CD14-positive monocyte (primary cell): ENCODE results near the gene EXPH5. TPM values are rescaled to one million over a fixed set of nuclear protein-coding genes. Genes with fewer than 3 reads are reported as not detected.
A peak's percentile ranks its signal among the peaks of the same experiment; 100 is the strongest.

Source experiments
- DNase-seq, 3 donors: peaks; one replicate each; pipeline ENCODE4 v3.0.0-alpha.2; 2011 to 2022
- H2AFZ ChIP-seq: 2 replicates; pipeline ENCODE4 v1.6.0; 2012; ENCODE audit warnings: mild to moderate bottlenecking, low read depth, low read length, inconsistent platforms; ENCODE audit not compliant: insufficient read depth, poor library complexity, severe bottlenecking
- H3K27ac ChIP-seq, 2 donors: 1 replicate in 1 of 2; 2 replicates in 1 of 2; pipeline ENCODE4 v1.5.1; 2012 to 2013; ENCODE audit warnings: low read length in 2 of 2, control low read depth in 1 of 2, inconsistent platforms in 1 of 2, low read depth in 1 of 2, mild to moderate bottlenecking in 1 of 2
- H3K27me3 ChIP-seq, 2 donors: one replicate each; pipeline versions ENCODE4 v1.6.0 to v1.6.1; 2011 to 2013; ENCODE audit warnings: low read length in 2 of 2; ENCODE audit not compliant: control insufficient read depth in 2 of 2, insufficient read depth in 2 of 2
- H3K36me3 ChIP-seq, 2 donors: replicated peaks in 1 of 2; 1 replicate in 1 of 2; 2 replicates in 1 of 2; pipeline versions ENCODE4 v1.5.1 to v1.6.1; 2012 to 2013; ENCODE audit warnings: low read length in 2 of 2, control low read depth in 1 of 2, inconsistent platforms in 1 of 2, mild to moderate bottlenecking in 1 of 2; ENCODE audit not compliant: insufficient read depth in 2 of 2, control insufficient read depth in 1 of 2
- H3K4me1 ChIP-seq, 2 donors: 1 replicate in 1 of 2; 2 replicates in 1 of 2; pipeline versions ENCODE4 v1.5.1 to v1.6.1; 2012 to 2013; ENCODE audit warnings: low read length in 2 of 2, control low read depth in 1 of 2, inconsistent platforms in 1 of 2, mild to moderate bottlenecking in 1 of 2, moderate library complexity in 1 of 2; ENCODE audit not compliant: insufficient read depth in 2 of 2, control insufficient read depth in 1 of 2
- H3K4me2 ChIP-seq: replicated peaks from 2 replicates; pipeline ENCODE3; 2012; ENCODE audit warnings: low read length, moderate library complexity, mild to moderate bottlenecking; ENCODE audit not compliant: poor library complexity, severe bottlenecking; ENCODE audit errors: extremely low read depth
- H3K4me3 ChIP-seq, 3 experiments: fragments of 200-600 bp in 1 of 3; sonication (generic) in 1 of 3; replicated peaks in 1 of 3; 1 replicate in 2 of 3; 2 replicates in 1 of 3; pipeline ENCODE4 v1.5.1; 2011 to 2013; ENCODE audit warnings: low read length in 3 of 3, mild to moderate bottlenecking in 3 of 3, control low read depth in 2 of 3, low read depth in 2 of 3, inconsistent platforms in 1 of 3, moderate library complexity in 1 of 3
- H3K79me2 ChIP-seq: 2 replicates; pipeline ENCODE4 v1.6.0; 2012; ENCODE audit warnings: mild to moderate bottlenecking, control low read depth, inconsistent platforms, low read length, moderate library complexity; ENCODE audit not compliant: insufficient read depth
- H3K9ac ChIP-seq: 2 replicates; pipeline ENCODE4 v1.6.0; 2017; ENCODE audit warnings: low read length, mild to moderate bottlenecking; ENCODE audit not compliant: insufficient read depth, poor library complexity, severe bottlenecking
- H3K9me3 ChIP-seq, 2 donors: replicated peaks in 1 of 2; 1 replicate in 1 of 2; 2 replicates in 1 of 2; pipeline versions ENCODE4 v1.5.1 to v1.6.1; 2012 to 2013; ENCODE audit warnings: low read length in 2 of 2, control low read depth in 1 of 2; ENCODE audit not compliant: control insufficient read depth in 1 of 2, insufficient read depth in 1 of 2
- H4K20me1 ChIP-seq: 2 replicates; pipeline ENCODE4 v1.6.0; 2012; ENCODE audit warnings: mild to moderate bottlenecking, low read length, control low read depth, moderate library complexity; ENCODE audit not compliant: insufficient read depth
- H3K27ac Mint-ChIP-seq, 7 donors: one replicate each; pipeline ENCODE4 v1.8.0; 2020; ENCODE audit warnings: mild to moderate bottlenecking in 7 of 7, mixed read lengths in 7 of 7, moderate library complexity in 6 of 7, inconsistent platforms in 2 of 7
- H3K27me3 Mint-ChIP-seq, 3 donors: one replicate each; pipeline ENCODE4 v1.8.0; 2021 to 2022; ENCODE audit warnings: low read depth in 3 of 3, mild to moderate bottlenecking in 3 of 3, mixed read lengths in 3 of 3, moderate library complexity in 3 of 3, inconsistent platforms in 1 of 3
- H3K36me3 Mint-ChIP-seq, 2 donors: one replicate each; pipeline ENCODE4 v1.8.0; 2020; ENCODE audit warnings: mixed read lengths in 2 of 2, inconsistent platforms in 1 of 2, mild to moderate bottlenecking in 1 of 2
- H3K4me1 Mint-ChIP-seq: one replicate; pipeline ENCODE4 v1.8.0; 2020; ENCODE audit warnings: mild to moderate bottlenecking, mixed read lengths
- H3K4me3 Mint-ChIP-seq, 2 donors: one replicate each; pipeline ENCODE4 v1.8.0; 2020; ENCODE audit warnings: mild to moderate bottlenecking in 2 of 2, mixed read lengths in 2 of 2, moderate library complexity in 1 of 2
- H3K9me3 Mint-ChIP-seq, 7 donors: one replicate each; pipeline ENCODE4 v1.8.0; 2020 to 2022; ENCODE audit warnings: mixed read lengths in 7 of 7, mild to moderate bottlenecking in 6 of 7, moderate library complexity in 6 of 7, inconsistent platforms in 2 of 7
- WGBS: methylation state at CpG from one replicate; pipeline ENCODE4 v1.1.5; 2013; ENCODE audit warnings: missing lambda C conversion rate; ENCODE audit not compliant: insufficient coverage; 5-methylcytosine and 5-hydroxymethylcytosine counted together
- intact Hi-C, 2 donors: fragments of 100-400 bp; cut with micrococcal nuclease; formaldehyde crosslinking; loops; one replicate each; pipeline versions ENCODE4 v1.15.0 to v1.15.1; 2023
- polyA plus RNA-seq, 3 donors: library from polyadenylated mRNA; depleted of rRNA in 1 of 3; unstranded in 2 of 3; stranded (reverse) in 1 of 3; fragments of 300-500 nt in 2 of 3; fragments of >200 nt in 1 of 3; fragmentation: Illumina TruSeq in 2 of 3; gene quantifications; 1 replicate in 2 of 3; 2 replicates in 1 of 3; pipeline ENCODE4 v1.2.3, GENCODE V29; 2012 to 2021
- TF ChIP-seq, protein P1 (sequence below): fragments of 200-600 bp; IDR thresholded peaks from one replicate; pipeline ENCODE4 v1.8.0; 2022; ENCODE audit warnings: antibody characterized with exemption, mild to moderate bottlenecking

Gene EXPH5
- polyA plus RNA-seq, 3 donors = 0.05 to 0.17 TPM; not detected in 1

DNA sequence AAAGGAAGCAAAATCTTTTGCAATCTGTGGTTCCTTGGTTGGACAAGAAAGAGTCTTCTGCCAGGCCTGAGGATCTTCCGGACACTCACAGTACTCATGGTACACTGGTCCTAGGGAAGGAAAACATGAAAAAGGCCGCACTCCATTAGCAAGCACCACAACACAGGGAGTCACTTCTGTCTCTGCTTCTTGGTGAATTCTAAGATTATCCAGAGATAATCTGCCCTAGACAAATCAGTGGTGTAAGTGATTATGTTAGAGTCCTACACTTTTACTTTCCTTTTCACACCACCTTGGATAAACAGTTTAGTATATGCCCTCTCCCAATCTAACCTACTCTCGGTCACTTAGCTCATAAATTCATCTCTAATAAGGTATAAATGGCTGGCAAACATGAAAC is 107.2 kb downstream of the EXPH5 start:
- H3K9me3 Mint-ChIP-seq = no peaks in the 10 kb centered on the region
- intact Hi-C loops = no loop called here
- H3K36me3 Mint-ChIP-seq = peaks cover 27 to 55% of the 10 kb centered on the region in 2 donors

DNA sequence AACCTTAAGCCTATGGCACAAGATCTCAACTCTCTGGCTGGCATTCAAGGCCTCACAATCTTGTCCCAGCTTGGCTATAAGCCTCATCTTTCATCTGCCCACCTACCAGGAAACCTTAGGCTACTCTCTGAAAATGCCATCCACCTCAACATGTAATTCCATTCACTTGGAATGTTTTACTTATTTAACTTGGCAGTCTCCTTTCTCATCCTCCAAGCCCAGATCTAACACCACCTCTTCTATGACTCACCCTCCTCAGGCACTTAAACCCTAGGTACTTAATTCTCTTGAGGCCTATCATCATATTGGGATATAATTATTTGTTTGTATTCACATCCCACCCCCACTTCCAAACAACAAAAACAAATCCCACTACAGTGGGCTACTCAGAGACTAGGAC is 110.4 kb downstream of the EXPH5 start:
- H3K27me3 Mint-ChIP-seq = no peaks in the 10 kb centered on the region
- Histone ChIP-seq H3K9me3 (no peaks in the 10 kb centered on the region), H3K79me2 (no peaks in the 10 kb centered on the region), H3K4me2 (no peak overlapping the region), H3K27ac (no peak overlapping the region), H2AFZ (no peak overlapping the region), H3K4me1 (no peaks in the 10 kb centered on the region), H3K4me3 (no peak overlapping the region), H3K27me3 (no peaks in the 10 kb centered on the region), H3K36me3 (peaks cover 0 to 62% of the 10 kb centered on the region in 2 donors), H3K9ac (no peak overlapping the region), H4K20me1 (no peaks in the 10 kb centered on the region)
- H3K36me3 Mint-ChIP-seq = peaks cover 25 to 43% of the 10 kb centered on the region in 2 donors
- H3K27ac Mint-ChIP-seq = no peak overlapping the region
- intact Hi-C loops = no loop called here
- H3K4me3 Mint-ChIP-seq = no peak overlapping the region
- no peaks in the 10 kb centered on the region for H3K9me3 Mint-ChIP-seq
- DNase-seq = no peak
- no peaks in the 10 kb centered on the region for H3K4me1 Mint-ChIP-seq
- TF ChIP-seq, protein P1, sequence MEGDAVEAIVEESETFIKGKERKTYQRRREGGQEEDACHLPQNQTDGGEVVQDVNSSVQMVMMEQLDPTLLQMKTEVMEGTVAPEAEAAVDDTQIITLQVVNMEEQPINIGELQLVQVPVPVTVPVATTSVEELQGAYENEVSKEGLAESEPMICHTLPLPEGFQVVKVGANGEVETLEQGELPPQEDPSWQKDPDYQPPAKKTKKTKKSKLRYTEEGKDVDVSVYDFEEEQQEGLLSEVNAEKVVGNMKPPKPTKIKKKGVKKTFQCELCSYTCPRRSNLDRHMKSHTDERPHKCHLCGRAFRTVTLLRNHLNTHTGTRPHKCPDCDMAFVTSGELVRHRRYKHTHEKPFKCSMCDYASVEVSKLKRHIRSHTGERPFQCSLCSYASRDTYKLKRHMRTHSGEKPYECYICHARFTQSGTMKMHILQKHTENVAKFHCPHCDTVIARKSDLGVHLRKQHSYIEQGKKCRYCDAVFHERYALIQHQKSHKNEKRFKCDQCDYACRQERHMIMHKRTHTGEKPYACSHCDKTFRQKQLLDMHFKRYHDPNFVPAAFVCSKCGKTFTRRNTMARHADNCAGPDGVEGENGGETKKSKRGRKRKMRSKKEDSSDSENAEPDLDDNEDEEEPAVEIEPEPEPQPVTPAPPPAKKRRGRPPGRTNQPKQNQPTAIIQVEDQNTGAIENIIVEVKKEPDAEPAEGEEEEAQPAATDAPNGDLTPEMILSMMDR = no peak

More for the DNA sequence above, 107.2 kb downstream of the EXPH5 start:
- Histone ChIP-seq H3K4me3 (no peak overlapping the region), H3K79me2 (no peaks in the 10 kb centered on the region), H3K9me3 (no peaks in the 10 kb centered on the region), H3K27me3 (no peaks in the 10 kb centered on the region), H3K9ac (no peak overlapping the region), H3K27ac (peak overlapping the region in 1 of 2 donors; percentile 34), H3K36me3 (peaks cover 6 to 42% of the 10 kb centered on the region in 2 donors), H3K4me1 (no peaks in the 10 kb centered on the region), H4K20me1 (no peaks in the 10 kb centered on the region), H2AFZ (no peak overlapping the region), H3K4me2 (no peak overlapping the region)
- no peak overlapping the region for H3K4me3 Mint-ChIP-seq
- H3K27me3 Mint-ChIP-seq = peaks cover 0 to 2% (median 0%) of the 10 kb centered on the region in 3 donors
- no peak for DNase-seq
- no peaks in the 10 kb centered on the region for H3K4me1 Mint-ChIP-seq
- no CpG with 5 or more reads among the region's 3 CpGs for WGBS
- TF ChIP-seq, protein P1 = no peak
- H3K27ac Mint-ChIP-seq = peak overlapping the region in 3 of 7 donors; percentile 7 to 33 (median 25)
